Ovary (tissue), 3 donors: ENCODE measurements around the gene NES.

Experiments
- CTCF ChIP-seq, 3 donors: fragments of 450-650 bp in 2 of 3; fragments of 200-600 bp in 1 of 3; IDR thresholded peaks; one replicate each; pipeline versions ENCODE4 v1.5.1 to v1.8.0; 2016 to 2022; ENCODE audit warnings: antibody characterized with exemption in 3 of 3, mild to moderate bottlenecking in 1 of 3
- POLR2A ChIP-seq: fragments of 450-650 bp; IDR thresholded peaks from one replicate; pipeline ENCODE4 v1.6.1; 2017; ENCODE audit warnings: antibody characterized with exemption, mild to moderate bottlenecking, moderate library complexity
- donor health status: DM: no; HTN: no; CAD: no.

GRCh38 chr1:156618853-156619581, 58.2 kb downstream of the NES start, which contains the start of gene HAPLN2:
- TF ChIP-seq CTCF (IDR thresholded peaks at IDR 0.05) (no peak), POLR2A (no peak)
